ENCODE measurements around the gene MVP. TPM values are rescaled to one million over a fixed set of nuclear protein-coding genes. Genes with fewer than 3 reads are reported as not detected.
"Not testable (repeated sequence)": the region's sequence is repeated elsewhere in the genome, so short reads cannot be mapped to it uniquely, and the experiment has no call there.

The MVP gene
- total RNA-seq, 1 experiment from 2014 or later, result 72.5 TPM

DNA sequence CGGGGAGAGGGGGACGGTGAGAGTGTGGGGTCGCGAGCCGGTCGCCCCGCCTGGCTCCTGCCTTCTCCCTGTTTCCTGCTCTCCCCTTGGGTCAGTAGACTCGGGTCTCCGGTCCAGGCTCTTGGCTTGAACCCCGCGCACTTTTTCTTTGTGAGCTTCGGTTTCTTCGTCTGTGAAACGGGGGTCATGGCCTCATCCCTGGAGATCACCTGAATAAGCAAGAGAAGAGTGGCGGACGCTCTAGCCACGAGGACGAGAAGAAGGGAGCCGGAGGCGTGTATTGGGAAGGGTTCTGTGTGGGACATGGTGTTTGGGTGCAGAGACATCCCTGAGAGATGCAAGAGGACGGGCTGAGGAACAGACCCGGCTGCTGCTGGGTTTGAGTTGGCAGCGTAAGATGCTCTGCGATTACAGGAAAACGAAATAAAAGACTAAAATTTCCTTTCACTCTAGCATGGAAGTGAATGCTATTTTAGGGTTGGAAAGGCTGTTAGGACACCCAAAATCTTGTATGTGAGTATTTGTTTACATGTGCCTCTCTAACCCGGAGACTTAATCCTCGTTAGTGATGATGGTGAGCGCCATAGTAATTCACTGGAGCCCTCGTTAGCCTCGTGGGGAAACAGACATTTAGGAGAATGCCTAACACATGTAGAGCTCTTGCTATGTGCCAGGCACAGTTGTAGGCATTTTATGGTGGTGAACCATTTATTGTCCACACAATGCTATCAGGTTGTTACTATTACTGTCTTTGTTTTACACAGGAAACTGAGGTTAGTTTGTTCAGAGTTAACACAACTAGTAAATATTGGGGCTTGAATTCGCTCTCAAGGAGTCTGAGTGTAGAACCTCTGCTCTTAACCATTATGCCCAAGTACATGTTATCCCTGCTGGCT is 29.1 kb upstream of the MVP start:
- Histone ChIP-seq H3K9me3 (no peaks in the 10 kb centered on the region), H3K4me1 (0 out of 2 replicates have a peak, but pooled peaks cover 5% of the 10 kb centered on the region), H3K27me3 (replicated peaks; ENCODE audit: control insufficient read depth, insufficient read depth, low read length) (no peaks in the 10 kb centered on the region), H3K36me3 (ENCODE audit: control insufficient read depth, insufficient read depth, low read length) (peaks cover 2% of the 10 kb centered on the region), H3K4me3 (ENCODE audit: low read depth, low read length) (peak overlapping the region; percentile 98)
- POLR2A ChIA-PET, result interaction anchor here (0.5 to 1.6 kb wide), 8 partner anchors 10 to 111 kb away, joined by 3 to 7 read pairs (median 6); partner anchors contain the start of gene PAGR1
- CTCF ChIA-PET, result interaction anchor here (0.8 to 1.8 kb wide), 6 partner anchors 11 to 241 kb away, joined by 4 to 10 read pairs (median 7); partner anchors contain the start of gene PAGR1
- no peaks in the 10 kb centered on the region for H3K9me3 Mint-ChIP-seq (ENCODE audit: unreplicated experiment)
- H3K4me1 Mint-ChIP-seq (ENCODE audit: low read depth, unreplicated experiment), result peaks cover 22% of the 10 kb centered on the region
- H3K36me3 Mint-ChIP-seq (ENCODE audit: insufficient read depth, unreplicated experiment), result peaks cover 41% of the 10 kb centered on the region
- no peak for DNase-seq
- intact Hi-C loops (cut with micrococcal nuclease; ENCODE audit: unreplicated experiment), result loop anchor here (1.0 to 2.0 kb wide), 6 partner anchors 14 to 91 kb away; no protein-coding TSS in a partner anchor
- peak overlapping the region; percentile 92 for H3K27ac Mint-ChIP-seq (ENCODE audit: unreplicated experiment)
- peak overlapping the region; percentile 79 for H3K4me3 Mint-ChIP-seq (ENCODE audit: unreplicated experiment)
- H3K27me3 Mint-ChIP-seq (ENCODE audit: insufficient read depth, unreplicated experiment), result no peaks in the 10 kb centered on the region
- TF ChIP-seq, protein P1, sequence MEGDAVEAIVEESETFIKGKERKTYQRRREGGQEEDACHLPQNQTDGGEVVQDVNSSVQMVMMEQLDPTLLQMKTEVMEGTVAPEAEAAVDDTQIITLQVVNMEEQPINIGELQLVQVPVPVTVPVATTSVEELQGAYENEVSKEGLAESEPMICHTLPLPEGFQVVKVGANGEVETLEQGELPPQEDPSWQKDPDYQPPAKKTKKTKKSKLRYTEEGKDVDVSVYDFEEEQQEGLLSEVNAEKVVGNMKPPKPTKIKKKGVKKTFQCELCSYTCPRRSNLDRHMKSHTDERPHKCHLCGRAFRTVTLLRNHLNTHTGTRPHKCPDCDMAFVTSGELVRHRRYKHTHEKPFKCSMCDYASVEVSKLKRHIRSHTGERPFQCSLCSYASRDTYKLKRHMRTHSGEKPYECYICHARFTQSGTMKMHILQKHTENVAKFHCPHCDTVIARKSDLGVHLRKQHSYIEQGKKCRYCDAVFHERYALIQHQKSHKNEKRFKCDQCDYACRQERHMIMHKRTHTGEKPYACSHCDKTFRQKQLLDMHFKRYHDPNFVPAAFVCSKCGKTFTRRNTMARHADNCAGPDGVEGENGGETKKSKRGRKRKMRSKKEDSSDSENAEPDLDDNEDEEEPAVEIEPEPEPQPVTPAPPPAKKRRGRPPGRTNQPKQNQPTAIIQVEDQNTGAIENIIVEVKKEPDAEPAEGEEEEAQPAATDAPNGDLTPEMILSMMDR (IDR thresholded peaks at IDR 0.05; ENCODE audit: insufficient read depth in 1 of 2, low read depth in 1 of 2, low read length in 1 of 2, severe bottlenecking in 1 of 2, unreplicated experiment in 1 of 2), result no peak
- TSS peak; percentile 65 for BruUV-seq (replicated peaks)

DNA sequence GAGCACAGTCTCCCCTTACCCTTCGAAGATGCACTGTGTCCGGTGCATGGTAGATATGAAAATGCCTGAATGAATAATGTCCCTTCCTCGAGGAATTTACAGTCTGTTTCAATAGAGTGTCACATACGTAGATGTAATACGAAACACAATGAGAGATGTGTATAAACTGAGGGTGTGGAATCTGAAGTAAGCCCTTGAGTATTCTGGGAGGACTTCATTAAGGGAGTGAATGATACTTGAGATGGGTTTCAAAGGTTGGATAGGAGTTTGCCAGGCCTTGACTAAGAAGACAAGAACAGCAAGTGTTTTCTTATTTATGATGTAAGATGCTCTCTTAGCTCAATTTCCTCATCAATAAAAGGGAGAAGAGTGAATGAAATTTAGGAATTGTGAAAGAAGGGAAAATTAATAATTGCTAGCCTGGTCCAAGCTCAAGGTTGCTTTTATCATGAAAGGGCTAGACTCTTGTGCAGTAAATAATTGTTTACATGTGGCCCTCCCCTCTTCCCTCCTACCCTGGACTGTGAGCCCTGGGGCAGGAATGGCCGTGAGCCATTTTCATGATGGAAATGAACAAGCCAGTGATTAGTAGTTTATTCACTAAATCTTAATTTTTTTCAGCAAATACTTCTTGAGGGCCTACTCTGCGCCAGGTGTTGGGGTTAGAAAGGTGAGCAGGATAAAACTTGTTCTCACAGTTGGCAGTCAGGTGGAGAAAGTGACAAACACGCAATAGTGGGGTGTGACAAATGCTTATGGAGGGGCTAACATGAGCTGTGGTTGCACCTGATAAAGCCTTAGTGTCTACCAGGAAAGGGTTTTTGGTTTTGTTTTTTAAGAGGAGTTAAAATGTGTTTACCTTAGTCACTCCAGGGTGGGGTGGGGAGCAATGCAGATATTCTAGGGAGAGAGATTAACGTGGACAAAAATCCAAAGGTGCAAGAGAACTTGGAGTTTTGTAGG is 28.1 kb upstream of the MVP start:
- H3K9me3 Mint-ChIP-seq (ENCODE audit: unreplicated experiment), result no peaks in the 10 kb centered on the region
- peaks cover 44% of the 10 kb centered on the region for H3K36me3 Mint-ChIP-seq (ENCODE audit: insufficient read depth, unreplicated experiment)
- H3K36me3 ChIP-seq (ENCODE audit: control insufficient read depth, insufficient read depth, low read length), result peaks cover 2% of the 10 kb centered on the region
- H3K4me3 Mint-ChIP-seq (ENCODE audit: unreplicated experiment), result peak overlapping the region; percentile 79
- TF ChIP-seq, protein P1 (IDR thresholded peaks at IDR 0.05; ENCODE audit: insufficient read depth in 1 of 2, low read depth in 1 of 2, low read length in 1 of 2, severe bottlenecking in 1 of 2, unreplicated experiment in 1 of 2), result no peak
- peak overlapping the region; percentile 92 for H3K27ac Mint-ChIP-seq (ENCODE audit: unreplicated experiment)
- DNase-seq, result no peak
- no peaks in the 10 kb centered on the region for H3K27me3 ChIP-seq (replicated peaks; ENCODE audit: control insufficient read depth, insufficient read depth, low read length)
- H3K4me3 ChIP-seq (ENCODE audit: low read depth, low read length), result peak overlapping the region; percentile 98
- H3K4me1 ChIP-seq, result 0 out of 2 replicates have a peak, but pooled peaks cover 5% of the 10 kb centered on the region
- CTCF ChIA-PET, result no interaction called here
- intact Hi-C loops (cut with micrococcal nuclease; ENCODE audit: unreplicated experiment), result loop anchor here (2.0 kb wide), 1 partner anchor 13 kb away; no protein-coding TSS in a partner anchor
- no peaks in the 10 kb centered on the region for H3K27me3 Mint-ChIP-seq (ENCODE audit: insufficient read depth, unreplicated experiment)
- no TSS peak for BruUV-seq (replicated peaks)
- H3K4me1 Mint-ChIP-seq (ENCODE audit: low read depth, unreplicated experiment), result peaks cover 22% of the 10 kb centered on the region
- POLR2A ChIA-PET, result no interaction called here
- no peaks in the 10 kb centered on the region for H3K9me3 ChIP-seq

DNA sequence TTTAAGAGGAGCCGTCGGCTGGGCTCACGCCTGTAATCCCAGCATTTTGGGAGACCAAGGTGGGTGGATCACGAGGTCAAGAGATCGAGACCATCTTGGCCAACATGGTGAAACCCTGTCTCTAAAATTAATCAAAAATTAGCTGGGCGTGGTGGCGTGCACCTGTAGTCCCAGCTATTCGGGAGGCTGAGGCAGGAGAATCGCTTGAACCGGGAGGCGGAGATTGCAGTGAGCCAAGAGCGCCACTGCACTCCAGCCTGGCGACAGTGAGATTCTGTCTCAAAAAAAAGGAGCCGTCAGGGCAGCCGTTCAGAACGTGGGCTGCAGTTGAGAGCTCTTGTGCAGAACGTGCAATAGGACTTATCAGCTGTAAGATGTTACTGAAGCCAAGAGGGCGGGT is 27.1 kb upstream of the MVP start:
- H3K9me3 ChIP-seq; BruUV-seq (replicated peaks); H3K4me3 ChIP-seq (ENCODE audit: low read depth, low read length); H3K27me3 ChIP-seq (replicated peaks; ENCODE audit: control insufficient read depth, insufficient read depth, low read length); H3K36me3 ChIP-seq (ENCODE audit: control insufficient read depth, insufficient read depth, low read length); H3K27me3 Mint-ChIP-seq (ENCODE audit: insufficient read depth, unreplicated experiment); H3K9me3 Mint-ChIP-seq (ENCODE audit: unreplicated experiment); intact Hi-C loops (cut with micrococcal nuclease; ENCODE audit: unreplicated experiment); H3K27ac Mint-ChIP-seq (ENCODE audit: unreplicated experiment); H3K4me1 ChIP-seq; POLR2A ChIA-PET; DNase-seq; CTCF ChIA-PET: not testable (repeated sequence)
- Mint-ChIP-seq H3K36me3 (ENCODE audit: insufficient read depth, unreplicated experiment) (peaks cover 49% of the 10 kb centered on the region), H3K4me1 (ENCODE audit: low read depth, unreplicated experiment) (peaks cover 22% of the 10 kb centered on the region), H3K4me3 (ENCODE audit: unreplicated experiment) (peak overlapping the region; percentile 79)
